H9 (cell line): ENCODE data around the gene CALHM1. TPM values are rescaled to one million over a fixed set of nuclear protein-coding genes. Genes with fewer than 3 reads are reported as not detected.

ENCODE experiments used
- DNase-seq: peaks from one replicate; pipeline ENCODE4 v3.0.0-alpha.2; 2017
- H2AFZ ChIP-seq: one replicate; pipeline ENCODE4 v1.6.1; 2013; ENCODE audit warnings: mild to moderate bottlenecking, low read length, control low read depth, moderate library complexity
- H2AK5ac ChIP-seq: 2 replicates; pipeline ENCODE4 v1.6.1; 2013; ENCODE audit warnings: low read length, control low read depth, mixed read lengths; ENCODE audit not compliant: insufficient read length
- H2BK120ac ChIP-seq: one replicate; pipeline ENCODE4 v1.6.1; 2013; ENCODE audit warnings: low read depth, mild to moderate bottlenecking, low read length, control low read depth, inconsistent platforms; ENCODE audit not compliant: poor library complexity, severe bottlenecking
- H2BK12ac ChIP-seq: 2 replicates; pipeline ENCODE4 v1.6.1; 2013; ENCODE audit warnings: low read length, control low read depth, mixed read lengths, low read depth; ENCODE audit not compliant: insufficient read length
- H2BK15ac ChIP-seq: 2 replicates; pipeline ENCODE4 v1.6.1; 2013; ENCODE audit warnings: low read depth, low read length, control low read depth
- H2BK20ac ChIP-seq: one replicate; pipeline ENCODE4 v1.6.1; 2013; ENCODE audit warnings: low read depth, mild to moderate bottlenecking, low read length, control low read depth, inconsistent platforms; ENCODE audit not compliant: poor library complexity, severe bottlenecking
- H2BK5ac ChIP-seq: 2 replicates; pipeline ENCODE4 v1.6.1; 2013; ENCODE audit warnings: low read length, control low read depth, mixed read lengths; ENCODE audit not compliant: insufficient read length
- H3K14ac ChIP-seq: 2 replicates; pipeline ENCODE4 v1.6.1; 2013; ENCODE audit warnings: low read length, control low read depth; ENCODE audit not compliant: insufficient read depth
- H3K18ac ChIP-seq: 2 replicates; pipeline ENCODE4 v1.6.1; 2013; ENCODE audit warnings: low read depth, mild to moderate bottlenecking, mixed read lengths, low read length, control low read depth; ENCODE audit not compliant: insufficient read length
- H3K23ac ChIP-seq: 2 replicates; pipeline ENCODE4 v1.6.1; 2013; ENCODE audit warnings: low read length, control low read depth, mixed read lengths, low read depth; ENCODE audit not compliant: insufficient read length
- H3K23me2 ChIP-seq: 2 replicates; pipeline ENCODE4 v1.6.1; 2013; ENCODE audit warnings: low read depth, mild to moderate bottlenecking, mixed read lengths, low read length, control low read depth; ENCODE audit not compliant: insufficient read length, poor library complexity, severe bottlenecking
- H3K27ac ChIP-seq: 2 replicates; pipeline ENCODE4 v1.5.1; 2013; ENCODE audit warnings: low read length, control low read depth, mixed read lengths, low read depth; ENCODE audit not compliant: insufficient read length
- H3K27me3 ChIP-seq: 2 replicates; pipeline ENCODE4 v1.6.1; 2013; ENCODE audit warnings: low read length, control low read depth, inconsistent platforms; ENCODE audit not compliant: insufficient read depth
- H3K4ac ChIP-seq: 2 replicates; pipeline ENCODE4 v1.6.1; 2013; ENCODE audit warnings: low read depth, mild to moderate bottlenecking, control low read depth, inconsistent platforms, low read length, moderate library complexity
- H3K4me1 ChIP-seq: 2 replicates; pipeline ENCODE4 v1.6.1; 2013; ENCODE audit warnings: low read length, control low read depth, inconsistent platforms; ENCODE audit not compliant: insufficient read depth
- H3K4me2 ChIP-seq: 2 replicates; pipeline ENCODE4 v1.6.1; 2013; ENCODE audit warnings: low read length, control low read depth, mixed read lengths; ENCODE audit not compliant: insufficient read length, insufficient read depth
- H3K56ac ChIP-seq: 2 replicates; pipeline ENCODE4 v1.6.1; 2013; ENCODE audit warnings: low read depth, mild to moderate bottlenecking, mixed read lengths, low read length, control low read depth; ENCODE audit not compliant: insufficient read length
- H3K79me1 ChIP-seq: 2 replicates; pipeline ENCODE4 v1.6.1; 2013; ENCODE audit warnings: low read depth, mild to moderate bottlenecking, moderate library complexity, low read length, control low read depth, inconsistent platforms; ENCODE audit not compliant: insufficient read depth, poor library complexity, severe bottlenecking
- H3K79me2 ChIP-seq: 2 replicates; pipeline ENCODE4 v1.6.1; 2013; ENCODE audit warnings: low read length, control low read depth, inconsistent platforms; ENCODE audit not compliant: insufficient read depth
- H3K9ac ChIP-seq: 2 replicates; pipeline ENCODE4 v1.6.1; 2013; ENCODE audit warnings: low read length, control low read depth, mixed read lengths; ENCODE audit not compliant: insufficient read length; ENCODE audit errors: extremely low read depth
- H3K9me3 ChIP-seq: one replicate; pipeline ENCODE4 v1.6.1; 2013; ENCODE audit warnings: low read depth, low read length, inconsistent platforms; ENCODE audit not compliant: control insufficient read depth
- H3T11ph ChIP-seq: one replicate; pipeline ENCODE4 v1.6.1; 2013; ENCODE audit warnings: mild to moderate bottlenecking, low read length, control low read depth, inconsistent platforms
- H4K20me1 ChIP-seq: one replicate; pipeline ENCODE4 v1.6.1; 2013; ENCODE audit not compliant: control insufficient read depth, insufficient read length, insufficient read depth
- H4K5ac ChIP-seq: 2 replicates; pipeline ENCODE4 v1.6.1; 2013; ENCODE audit warnings: low read depth, mild to moderate bottlenecking, mixed read lengths, low read length, control low read depth; ENCODE audit not compliant: insufficient read length
- H4K8ac ChIP-seq: replicated peaks from 2 replicates; pipeline ENCODE4 v1.6.1; 2013; ENCODE audit warnings: low read length, control low read depth, mixed read lengths, low read depth; ENCODE audit not compliant: insufficient read length
- H4K91ac ChIP-seq: 2 replicates; pipeline ENCODE4 v1.6.1; 2013; ENCODE audit warnings: low read depth, mild to moderate bottlenecking, moderate library complexity, mixed read lengths, low read length, control low read depth; ENCODE audit not compliant: insufficient read length
- H3K27ac Mint-ChIP-seq, 3 experiments: 2 replicates in 2 of 3; 3 replicates in 1 of 3; pipeline ENCODE4 v1.8.0; 2020 to 2021; ENCODE audit warnings: mixed read lengths in 3 of 3, mild to moderate bottlenecking in 1 of 3, moderate library complexity in 1 of 3
- H3K27me3 Mint-ChIP-seq: 2 replicates; pipeline ENCODE4 v1.8.0; 2021; ENCODE audit warnings: low read depth, mild to moderate bottlenecking, moderate library complexity, mixed read lengths
- H3K36me3 Mint-ChIP-seq, 3 experiments: 2 replicates in 2 of 3; 3 replicates in 1 of 3; pipeline ENCODE4 v1.8.0; 2020 to 2021; ENCODE audit warnings: low read depth in 3 of 3, mixed read lengths in 3 of 3; ENCODE audit not compliant: insufficient read depth in 1 of 3
- H3K4me1 Mint-ChIP-seq, 2 experiments: 2 replicates each; pipeline ENCODE4 v1.8.0; 2020; ENCODE audit warnings: mixed read lengths in 2 of 2
- H3K4me3 Mint-ChIP-seq, 2 experiments: 2 replicates in 1 of 2; 3 replicates in 1 of 2; pipeline ENCODE4 v1.8.0; 2020 to 2021; ENCODE audit warnings: mild to moderate bottlenecking in 2 of 2, mixed read lengths in 2 of 2, moderate library complexity in 1 of 2
- H3K9me3 Mint-ChIP-seq, 2 experiments: 2 replicates in 1 of 2; 3 replicates in 1 of 2; pipeline ENCODE4 v1.8.0; 2020; ENCODE audit warnings: mild to moderate bottlenecking in 2 of 2, mixed read lengths in 2 of 2, moderate library complexity in 1 of 2
- WGBS: extraction: QIAGEN DNeasy Blood & Tissue Kit; methylation state at CpG from one replicate; pipeline ENCODE4 v1.1.7; 2013; ENCODE audit warnings: missing lambda C conversion rate, low lambda C conversion rate, mixed read lengths; ENCODE audit not compliant: insufficient read length; ENCODE audit errors: extremely low coverage; 5-methylcytosine and 5-hydroxymethylcytosine counted together
- total RNA-seq: library from RNA; stranded (reverse); gene quantifications from 2 replicates; pipeline ENCODE4 v1.2.1, GENCODE V29; 2021
- TF ChIP-seq, protein P1 (sequence below): fragments of 200-600 bp; sonication (generic); conservative IDR thresholded peaks from 3 replicates; pipeline ENCODE4 v1.8.0; 2021; ENCODE audit warnings: antibody characterized with exemption, mild to moderate bottlenecking

Gene CALHM1
- total RNA-seq, 1 experiment from 2014 or later: 0.13 TPM

DNA sequence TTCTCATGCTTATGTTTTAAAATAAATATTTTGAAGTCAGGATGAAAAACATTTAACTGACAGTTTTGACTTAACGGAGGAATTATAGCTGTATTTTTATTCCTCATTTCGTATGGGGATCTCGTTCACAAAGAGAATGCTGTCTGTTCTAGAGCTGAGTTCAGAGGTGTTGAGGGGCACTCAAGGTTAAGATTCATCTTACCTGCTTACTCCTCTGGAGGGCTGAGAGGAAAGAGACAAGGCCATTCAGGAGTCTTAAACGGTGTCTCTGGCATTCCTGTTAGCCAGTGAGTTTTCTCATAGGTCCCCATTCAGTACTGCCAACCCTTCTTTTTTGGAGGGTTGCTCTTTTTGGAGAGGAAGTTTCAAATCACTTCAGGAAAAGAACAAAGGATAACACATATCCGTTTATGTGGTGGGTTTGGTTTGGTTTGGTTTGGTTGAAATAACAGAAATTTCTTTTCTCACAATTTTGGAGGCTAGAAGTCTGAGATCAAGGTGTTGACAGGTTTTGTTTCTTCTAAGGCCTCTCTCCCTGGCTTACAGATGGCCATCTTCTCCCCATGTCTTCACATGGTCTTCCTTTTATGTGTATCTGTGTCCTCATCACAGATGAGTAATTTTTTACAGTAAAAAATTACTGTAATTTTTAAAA lies 29.6 kb downstream of the CALHM1 start:
- H4K91ac ChIP-seq: no peak overlapping the region
- H2AFZ ChIP-seq: no peak overlapping the region
- H2BK12ac ChIP-seq: no peak overlapping the region
- H3K23ac ChIP-seq: no peak overlapping the region
- TF ChIP-seq, protein P1, sequence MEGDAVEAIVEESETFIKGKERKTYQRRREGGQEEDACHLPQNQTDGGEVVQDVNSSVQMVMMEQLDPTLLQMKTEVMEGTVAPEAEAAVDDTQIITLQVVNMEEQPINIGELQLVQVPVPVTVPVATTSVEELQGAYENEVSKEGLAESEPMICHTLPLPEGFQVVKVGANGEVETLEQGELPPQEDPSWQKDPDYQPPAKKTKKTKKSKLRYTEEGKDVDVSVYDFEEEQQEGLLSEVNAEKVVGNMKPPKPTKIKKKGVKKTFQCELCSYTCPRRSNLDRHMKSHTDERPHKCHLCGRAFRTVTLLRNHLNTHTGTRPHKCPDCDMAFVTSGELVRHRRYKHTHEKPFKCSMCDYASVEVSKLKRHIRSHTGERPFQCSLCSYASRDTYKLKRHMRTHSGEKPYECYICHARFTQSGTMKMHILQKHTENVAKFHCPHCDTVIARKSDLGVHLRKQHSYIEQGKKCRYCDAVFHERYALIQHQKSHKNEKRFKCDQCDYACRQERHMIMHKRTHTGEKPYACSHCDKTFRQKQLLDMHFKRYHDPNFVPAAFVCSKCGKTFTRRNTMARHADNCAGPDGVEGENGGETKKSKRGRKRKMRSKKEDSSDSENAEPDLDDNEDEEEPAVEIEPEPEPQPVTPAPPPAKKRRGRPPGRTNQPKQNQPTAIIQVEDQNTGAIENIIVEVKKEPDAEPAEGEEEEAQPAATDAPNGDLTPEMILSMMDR: no peak
- H4K8ac ChIP-seq: no peak overlapping the region
- H3K56ac ChIP-seq: no peak overlapping the region
- H2AK5ac ChIP-seq: no peak overlapping the region
- no peak overlapping the region for H2BK5ac ChIP-seq
- no peaks in the 10 kb centered on the region for H3K79me1 ChIP-seq
- Mint-ChIP-seq H3K9me3 (no peaks in the 10 kb centered on the region), H3K4me3 (no peak overlapping the region), H3K4me1 (no peaks in the 10 kb centered on the region), H3K36me3 (peaks cover 41 to 92% (median 78%) of the 10 kb centered on the region in 3 experiments), H3K27ac (no peak overlapping the region), H3K27me3 (no peaks in the 10 kb centered on the region)
- no peak overlapping the region for H3K4ac ChIP-seq
- H4K20me1 ChIP-seq: no peaks in the 10 kb centered on the region
- no peak overlapping the region for H3K18ac ChIP-seq
- H3K9ac ChIP-seq: no peak overlapping the region
- no peak overlapping the region for H3K27ac ChIP-seq
- no peaks in the 10 kb centered on the region for H3K4me1 ChIP-seq
- H3K9me3 ChIP-seq: no peaks in the 10 kb centered on the region
- no peak overlapping the region for H2BK20ac ChIP-seq
- H3K27me3 ChIP-seq: no peaks in the 10 kb centered on the region
- no peaks in the 10 kb centered on the region; the same call in 1 of the 2 replicates for H3K79me2 ChIP-seq
- no peaks in the 10 kb centered on the region for H3K23me2 ChIP-seq
- H3T11ph ChIP-seq: no peak overlapping the region
- H2BK15ac ChIP-seq: no peak overlapping the region
- H2BK120ac ChIP-seq: no peak overlapping the region
- H4K5ac ChIP-seq: no peak overlapping the region
- no peak overlapping the region for H3K14ac ChIP-seq
- no CpG with 5 or more reads among the region's 5 CpGs for WGBS
- no peak overlapping the region for H3K4me2 ChIP-seq
- no peak for DNase-seq
